WTC11 (cell line): ENCODE measurements around the gene MASP2. TPM values are rescaled to one million over a fixed set of nuclear protein-coding genes. Genes with fewer than 3 reads are reported as not detected.
A peak's percentile ranks its signal among the peaks of the same experiment; 100 is the strongest.
"Not testable (repeated sequence)": the region's sequence is repeated elsewhere in the genome, so short reads cannot be mapped to it uniquely, and the experiment has no call there.

Experiments used
- ATAC-seq: fragments of 200-7000 bp; cut with Tn5 transposase; 2 replicates; pipeline ENCODE4 v1.10.0; 2021; ENCODE audit warnings: mild to moderate bottlenecking, moderate library complexity
- CTCF ChIA-PET: fragments of 300-600 bp; sonication (Branson Sonifier 250); formaldehyde crosslinking; loops from one replicate; lab custom pipeline; 2021; ENCODE audit warnings: antibody characterized with exemption; lab: Charles Lee
- POLR2A ChIA-PET: fragments of 350-600 bp; sonication (Branson Sonifier 250); formaldehyde crosslinking; loops from one replicate; lab custom pipeline; 2021; ENCODE audit warnings: antibody characterized with exemption; lab: Charles Lee
- DNase-seq: peaks from one replicate; pipeline ENCODE4 v3.0.0; 2021; ENCODE audit warnings: low spot score
- H3K27ac Mint-ChIP-seq: 2 replicates; pipeline ENCODE4 v1.8.0; 2021; ENCODE audit warnings: mixed read lengths
- H3K27me3 Mint-ChIP-seq: 2 replicates; pipeline ENCODE4 v1.8.0; 2021; ENCODE audit warnings: low read depth, mild to moderate bottlenecking, moderate library complexity, mixed read lengths
- H3K36me3 Mint-ChIP-seq: 2 replicates; pipeline ENCODE4 v1.8.0; 2021; ENCODE audit warnings: mixed read lengths
- H3K4me1 Mint-ChIP-seq: 2 replicates; pipeline ENCODE4 v1.8.0; 2022; ENCODE audit warnings: mixed read lengths
- H3K4me3 Mint-ChIP-seq: 2 replicates; pipeline ENCODE4 v1.8.0; 2021; ENCODE audit warnings: mild to moderate bottlenecking, moderate library complexity, mixed read lengths
- H3K9me3 Mint-ChIP-seq: 2 replicates; pipeline ENCODE4 v1.8.0; 2021; ENCODE audit warnings: mixed read lengths
- ATF1 ChIP-seq: sonication (generic); formaldehyde crosslinking; IDR thresholded peaks from 2 replicates; pipeline ENCODE4 v1.8.1; 2023; ENCODE audit warnings: mild to moderate bottlenecking, moderate library complexity, missing genetic modification reagents
- EMX1 ChIP-seq: fragments of 250-450 bp; sonication (Bioruptor Pico); IDR thresholded peaks from 2 replicates; pipeline ENCODE4 v1.8.0; 2021; ENCODE audit warnings: mild to moderate bottlenecking
- FOXJ3 ChIP-seq: sonication (generic); formaldehyde crosslinking; IDR thresholded peaks from 2 replicates; pipeline ENCODE4 v1.9.0; 2021; ENCODE audit warnings: missing genetic modification reagents, mild to moderate bottlenecking, borderline replicate concordance
- GABPB1 ChIP-seq: sonication (generic); formaldehyde crosslinking; IDR thresholded peaks from 2 replicates; pipeline ENCODE4 v1.8.1; 2023; ENCODE audit warnings: mild to moderate bottlenecking, missing genetic modification reagents
- GTF2I ChIP-seq: fragments of 250-450 bp; sonication (Bioruptor Pico); conservative IDR thresholded peaks from 2 replicates; pipeline ENCODE4 v1.4.0; 2021; ENCODE audit warnings: mild to moderate bottlenecking
- SMAD3 ChIP-seq: sonication (generic); formaldehyde crosslinking; IDR thresholded peaks from 2 replicates; pipeline ENCODE4 v1.8.0; 2022; ENCODE audit warnings: missing genetic modification reagents, mild to moderate bottlenecking, borderline replicate concordance
- TP53 ChIP-seq: sonication (generic); formaldehyde crosslinking; IDR thresholded peaks from 2 replicates; pipeline ENCODE4 v1.8.1; 2023; ENCODE audit warnings: mild to moderate bottlenecking, missing genetic modification reagents
- ZNF121 ChIP-seq: sonication (generic); formaldehyde crosslinking; IDR thresholded peaks from 2 replicates; pipeline ENCODE4 v1.8.0; 2023; ENCODE audit warnings: missing genetic modification reagents
- ZNF263 ChIP-seq: sonication (generic); formaldehyde crosslinking; IDR thresholded peaks from 2 replicates; pipeline ENCODE4 v1.8.1; 2022; ENCODE audit warnings: low read depth, mild to moderate bottlenecking, moderate library complexity, missing genetic modification reagents
- ZNF396 ChIP-seq: fragments of 250-450 bp; sonication (Bioruptor Pico); IDR thresholded peaks from 2 replicates; pipeline ENCODE4 v1.8.0; 2021; ENCODE audit warnings: mild to moderate bottlenecking, moderate library complexity, borderline replicate concordance
- total RNA-seq: library from RNA; stranded (reverse); gene quantifications from 3 replicates; pipeline ENCODE4 v1.2.3, GENCODE V29; 2021
- TF ChIP-seq, protein P1 (sequence below): fragments of 250-450 bp; sonication (Bioruptor Pico); IDR thresholded peaks from 2 replicates; pipeline ENCODE4 v1.8.0; 2021; ENCODE audit warnings: mild to moderate bottlenecking
- TF ChIP-seq, protein P2 (sequence below): fragments of 250-450 bp; sonication (Bioruptor Pico); IDR thresholded peaks from 2 replicates; pipeline ENCODE4 v2.1.2; 2022; ENCODE audit warnings: mild to moderate bottlenecking, moderate library complexity

MASP2 gene
- total RNA-seq, 1 experiment from 2014 or later: 0.57 TPM

DNA sequence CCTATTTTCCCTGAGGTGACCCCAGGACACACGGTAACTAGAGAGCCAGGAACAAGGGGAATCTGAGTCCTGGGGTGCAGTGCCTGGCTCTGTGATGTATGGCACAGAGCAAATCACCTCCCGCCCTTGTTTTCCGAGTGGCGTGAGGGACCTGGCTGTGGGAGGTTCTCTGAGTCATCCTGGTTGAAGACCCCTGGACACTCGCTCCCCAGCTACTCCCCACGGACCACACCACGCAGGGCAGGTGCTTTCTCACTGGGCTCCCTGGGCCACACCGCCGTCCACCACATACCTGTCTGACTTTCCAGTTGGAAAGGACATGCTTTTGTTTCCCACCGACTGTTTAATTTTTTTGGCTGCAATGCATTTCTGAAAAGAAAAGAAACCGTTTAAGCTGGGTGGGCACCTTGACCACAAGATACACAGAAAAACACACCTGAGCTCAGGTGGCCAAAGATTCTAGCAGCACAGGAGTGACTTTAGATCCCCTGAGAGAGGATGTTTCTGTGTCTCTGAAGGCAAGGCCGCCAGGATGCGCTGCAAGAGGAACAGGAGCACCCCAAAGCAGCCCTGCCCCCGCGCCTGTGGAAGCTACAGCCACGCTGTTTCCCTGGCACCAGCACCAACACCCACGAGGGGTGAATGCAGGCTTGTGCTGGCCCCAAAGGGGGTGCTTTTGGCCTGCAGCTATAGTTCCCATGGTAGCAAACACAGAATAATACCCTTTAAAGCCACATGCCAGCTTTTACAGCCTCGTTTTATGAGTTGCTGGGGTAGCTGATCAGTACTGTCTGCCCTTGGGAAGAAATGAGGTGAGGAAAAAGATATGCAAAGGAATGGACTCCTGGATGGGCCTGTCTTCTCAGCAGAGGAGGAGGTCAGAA lies 20.9 kb upstream of the MASP2 start:
- H3K27me3 Mint-ChIP-seq: no peaks in the 10 kb centered on the region
- ChIA-PET CTCF (interaction anchor here (0.9 kb wide), 1 partner anchor 30 kb away, joined by 5 read pairs; no protein-coding TSS in a partner anchor), POLR2A (interaction anchor here (0.6 kb wide), 1 partner anchor 148 kb away, joined by 3 read pairs; no protein-coding TSS in a partner anchor)
- H3K36me3 Mint-ChIP-seq: peaks cover 72% of the 10 kb centered on the region
- DNase-seq: peak; percentile 7
- H3K9me3 Mint-ChIP-seq: no peaks in the 10 kb centered on the region
- H3K4me1 Mint-ChIP-seq: peaks cover 5% of the 10 kb centered on the region
- no peak for TF ChIP-seq ATF1 (CRISPR knock-in tag)
- TF ChIP-seq GTF2I (CRISPR knock-in tag): no peak
- TF ChIP-seq, protein P1, sequence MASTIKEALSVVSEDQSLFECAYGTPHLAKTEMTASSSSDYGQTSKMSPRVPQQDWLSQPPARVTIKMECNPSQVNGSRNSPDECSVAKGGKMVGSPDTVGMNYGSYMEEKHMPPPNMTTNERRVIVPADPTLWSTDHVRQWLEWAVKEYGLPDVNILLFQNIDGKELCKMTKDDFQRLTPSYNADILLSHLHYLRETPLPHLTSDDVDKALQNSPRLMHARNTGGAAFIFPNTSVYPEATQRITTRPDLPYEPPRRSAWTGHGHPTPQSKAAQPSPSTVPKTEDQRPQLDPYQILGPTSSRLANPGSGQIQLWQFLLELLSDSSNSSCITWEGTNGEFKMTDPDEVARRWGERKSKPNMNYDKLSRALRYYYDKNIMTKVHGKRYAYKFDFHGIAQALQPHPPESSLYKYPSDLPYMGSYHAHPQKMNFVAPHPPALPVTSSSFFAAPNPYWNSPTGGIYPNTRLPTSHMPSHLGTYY (CRISPR knock-in tag): no peak
- no peak for TF ChIP-seq ZNF396
- no peak for TF ChIP-seq EMX1
- no peak for TF ChIP-seq SMAD3 (CRISPR knock-in tag)
- no peak for TF ChIP-seq GABPB1
- TF ChIP-seq ZNF263 (CRISPR knock-in tag): no peak
- no peak for TF ChIP-seq FOXJ3 (CRISPR knock-in tag)
- H3K4me3 Mint-ChIP-seq: no peak overlapping the region
- no peak for ATAC-seq
- H3K27ac Mint-ChIP-seq: no peak overlapping the region

DNA sequence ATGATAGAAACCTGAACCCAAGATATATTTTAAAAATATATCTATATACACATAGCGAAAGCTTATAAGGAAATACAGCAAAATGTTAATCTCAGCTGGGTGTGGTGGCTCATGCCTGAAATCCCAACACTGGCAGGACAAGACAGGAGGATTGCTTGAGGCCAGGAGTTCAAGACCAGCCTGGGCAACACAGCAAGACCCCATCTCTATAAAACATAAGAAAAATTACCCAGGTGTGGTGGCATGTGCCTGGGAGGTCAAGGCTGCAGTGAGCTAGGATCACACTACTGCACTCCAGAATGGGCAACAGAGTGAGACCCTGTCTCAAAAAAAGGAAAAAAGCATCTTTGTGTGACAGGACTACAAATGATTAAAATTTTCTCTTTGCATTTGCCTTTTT lies 18.8 kb upstream of the MASP2 start:
- Mint-ChIP-seq H3K9me3 (no peaks in the 10 kb centered on the region), H3K27ac (no peak overlapping the region), H3K4me1 (peaks cover 3% of the 10 kb centered on the region), H3K4me3 (no peak overlapping the region), H3K27me3 (no peaks in the 10 kb centered on the region), H3K36me3 (peaks cover 53% of the 10 kb centered on the region)
- ChIA-PET POLR2A (no interaction called here), CTCF (interaction anchor here (0.9 kb wide), 1 partner anchor 28 kb away, joined by 3 read pairs; no protein-coding TSS in a partner anchor)
- peak; percentile 76; the same call in 1 of the 2 replicates for TF ChIP-seq ZNF121 (CRISPR knock-in tag)
- TF ChIP-seq, protein P2, sequence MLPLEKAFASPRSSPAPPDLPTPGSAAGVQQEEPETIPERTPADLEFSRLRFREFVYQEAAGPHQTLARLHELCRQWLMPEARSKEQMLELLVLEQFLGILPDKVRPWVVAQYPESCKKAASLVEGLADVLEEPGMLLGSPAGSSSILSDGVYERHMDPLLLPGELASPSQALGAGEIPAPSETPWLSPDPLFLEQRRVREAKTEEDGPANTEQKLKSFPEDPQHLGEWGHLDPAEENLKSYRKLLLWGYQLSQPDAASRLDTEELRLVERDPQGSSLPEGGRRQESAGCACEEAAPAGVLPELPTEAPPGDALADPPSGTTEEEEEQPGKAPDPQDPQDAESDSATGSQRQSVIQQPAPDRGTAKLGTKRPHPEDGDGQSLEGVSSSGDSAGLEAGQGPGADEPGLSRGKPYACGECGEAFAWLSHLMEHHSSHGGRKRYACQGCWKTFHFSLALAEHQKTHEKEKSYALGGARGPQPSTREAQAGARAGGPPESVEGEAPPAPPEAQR (CRISPR knock-in tag): no peak
- ATAC-seq: no peak
- no peak for DNase-seq

DNA sequence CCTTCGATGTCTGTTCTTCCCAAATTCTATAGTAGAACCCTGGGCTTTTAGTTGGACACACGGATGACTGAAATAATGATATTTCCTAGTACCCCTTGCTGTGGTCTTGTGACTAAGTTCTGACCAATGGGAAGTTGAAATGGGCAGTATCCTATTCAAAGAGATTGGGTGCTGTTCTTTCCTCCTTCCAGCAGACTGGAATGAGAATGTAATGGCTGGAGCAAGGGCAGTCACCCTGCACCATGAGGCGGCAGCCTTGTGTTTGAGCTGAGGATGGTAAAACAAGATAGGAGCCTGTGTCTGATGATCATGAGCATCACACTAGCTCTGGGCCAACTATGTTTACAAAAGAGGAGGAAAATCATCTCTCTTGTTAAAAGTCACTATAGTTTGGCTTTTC lies 17.9 kb upstream of the MASP2 start:
- TF ChIP-seq TP53 (CRISPR knock-in tag) (no peak), GTF2I (CRISPR knock-in tag) (0 out of 2 replicates have a peak, but pooled peaks have one; percentile 80)
- Mint-ChIP-seq H3K27ac (no peak overlapping the region), H3K4me1 (peaks cover 7% of the 10 kb centered on the region), H3K9me3 (no peaks in the 10 kb centered on the region), H3K36me3 (peaks cover 47% of the 10 kb centered on the region), H3K27me3 (no peaks in the 10 kb centered on the region), H3K4me3 (no peak overlapping the region)
- POLR2A ChIA-PET: no interaction called here
- DNase-seq: no peak
- no peak for ATAC-seq
- CTCF ChIA-PET: interaction anchor here (0.7 to 2.3 kb wide), 2 partner anchors 27 to 67 kb away, joined by 3 to 24 read pairs; no protein-coding TSS in a partner anchor

DNA sequence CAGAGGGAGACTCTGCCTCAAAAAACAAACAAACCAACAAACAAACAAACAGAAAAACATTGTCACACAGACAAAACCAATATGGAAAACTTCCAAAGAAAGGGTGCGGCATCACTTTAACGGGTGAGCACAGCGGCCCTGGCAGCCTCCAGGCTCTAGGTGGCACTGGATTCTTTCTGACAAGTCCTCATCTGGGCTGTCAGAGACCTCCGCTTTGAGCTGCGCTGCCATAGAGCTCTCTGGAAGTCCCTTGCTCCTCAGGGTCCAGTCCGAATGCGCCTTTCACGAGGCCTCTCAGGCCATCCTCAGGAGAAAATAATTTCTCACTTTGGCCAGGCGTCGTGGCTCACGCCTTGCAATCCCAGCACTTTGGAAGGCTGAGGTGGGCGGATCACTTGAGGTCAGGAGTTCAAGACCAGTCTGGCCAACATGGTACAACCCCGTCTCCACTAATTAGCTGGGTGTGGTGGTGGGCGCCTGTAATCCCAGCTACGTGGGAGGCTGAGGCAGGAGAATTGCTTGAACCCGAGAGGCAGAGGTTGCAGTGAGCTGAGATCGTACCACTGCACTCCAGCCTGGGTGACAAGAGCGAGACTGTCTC lies 17.0 kb upstream of the MASP2 start:
- ChIA-PET POLR2A (interaction anchor here (0.6 kb wide), 1 partner anchor 165 kb away, joined by 3 read pairs; no protein-coding TSS in a partner anchor), CTCF (interaction anchor here (0.6 to 2.3 kb wide), 13 partner anchors 9 to 178 kb away, joined by 3 to 24 read pairs (median 4); partner anchors contain the start of genes EXOSC10 and TARDBP)
- H3K27ac Mint-ChIP-seq, H3K9me3 Mint-ChIP-seq, H3K4me1 Mint-ChIP-seq, DNase-seq, H3K27me3 Mint-ChIP-seq, H3K4me3 Mint-ChIP-seq: not testable (repeated sequence)
- ATAC-seq: peak; percentile 13; the same call in 1 of the 2 replicates
- H3K36me3 Mint-ChIP-seq: peaks cover 38% of the 10 kb centered on the region
